ENCODE measurements around the gene CADM1.

CADM1 gene

GRCh38 chr11:115515647-115516395 lies 11.6 kb upstream of the CADM1 start:
- DNase-seq: no peak

GRCh38 chr11:115506954-115507675 lies 2.9 kb upstream of the CADM1 start:
- no peak for DNase-seq

DNA sequence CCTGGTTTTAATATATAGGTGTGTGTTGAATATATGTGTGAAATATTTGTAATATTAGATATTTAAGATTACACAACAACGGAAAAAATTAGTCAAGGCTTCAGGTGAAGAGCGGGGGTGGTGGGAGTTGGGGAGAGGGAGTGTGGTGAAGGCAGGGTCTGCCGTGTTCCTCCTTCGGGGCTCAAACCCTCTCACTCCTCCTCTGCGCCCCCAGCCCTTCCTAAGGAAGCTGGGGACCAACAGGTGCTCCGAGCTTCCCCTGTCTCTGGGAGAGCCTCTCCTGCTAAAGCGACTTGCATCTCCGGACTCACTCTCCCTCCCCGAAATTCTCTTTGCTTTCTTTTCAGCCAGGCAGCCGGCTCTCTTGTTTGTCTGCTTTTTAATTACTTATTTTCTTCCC lies 960 bp upstream of the CADM1 start:
- no peak for DNase-seq

- DNase-seq: no peak
Observed at GRCh38 chr11:115503886-115504275, 334 bp downstream of the CADM1 start.

DNA sequence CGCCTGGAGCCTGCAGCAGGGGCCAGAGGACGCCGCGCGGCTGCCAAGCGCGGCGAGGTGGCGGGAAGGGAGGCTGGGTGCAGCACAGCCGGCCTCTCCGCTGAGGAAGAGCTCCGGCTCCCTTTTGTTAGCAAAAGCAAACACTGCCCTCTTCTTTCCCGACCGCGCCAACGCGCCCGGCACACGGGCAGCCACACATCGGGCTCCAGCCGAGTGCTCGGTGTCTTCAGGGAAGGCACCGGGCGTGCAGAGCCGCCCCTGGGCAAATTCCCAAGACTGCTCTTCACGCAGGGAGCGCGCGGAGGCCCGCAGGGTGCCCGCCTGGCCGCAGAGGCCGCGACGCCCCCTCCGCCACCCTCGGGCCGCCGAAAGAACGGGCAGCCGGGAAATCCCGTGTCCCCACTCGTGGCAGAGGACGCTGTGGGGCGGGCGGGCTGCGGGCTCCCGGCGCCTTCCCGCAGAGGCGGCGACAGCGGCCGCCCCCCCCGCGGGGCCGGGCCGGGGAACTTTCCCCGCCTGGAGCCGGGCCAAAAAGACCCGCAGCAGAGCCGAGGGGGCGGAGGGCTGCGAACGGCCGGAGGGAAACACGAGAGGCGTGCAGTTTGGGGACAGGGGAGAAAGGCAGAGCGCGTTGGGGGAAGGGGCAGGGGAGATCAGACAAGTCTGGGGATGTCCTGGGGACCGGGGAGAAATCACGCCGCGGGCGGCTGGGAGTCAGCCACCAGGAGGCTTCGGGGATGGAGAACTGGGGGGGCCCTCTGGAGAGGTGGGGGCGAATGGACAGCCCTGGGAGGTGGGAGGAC lies 931 bp downstream of the CADM1 start:
- peak; percentile 75 for DNase-seq

GRCh38 chr11:115502636-115503082 lies 1.6 kb downstream of the CADM1 start:
- DNase-seq: no peak

DNA sequence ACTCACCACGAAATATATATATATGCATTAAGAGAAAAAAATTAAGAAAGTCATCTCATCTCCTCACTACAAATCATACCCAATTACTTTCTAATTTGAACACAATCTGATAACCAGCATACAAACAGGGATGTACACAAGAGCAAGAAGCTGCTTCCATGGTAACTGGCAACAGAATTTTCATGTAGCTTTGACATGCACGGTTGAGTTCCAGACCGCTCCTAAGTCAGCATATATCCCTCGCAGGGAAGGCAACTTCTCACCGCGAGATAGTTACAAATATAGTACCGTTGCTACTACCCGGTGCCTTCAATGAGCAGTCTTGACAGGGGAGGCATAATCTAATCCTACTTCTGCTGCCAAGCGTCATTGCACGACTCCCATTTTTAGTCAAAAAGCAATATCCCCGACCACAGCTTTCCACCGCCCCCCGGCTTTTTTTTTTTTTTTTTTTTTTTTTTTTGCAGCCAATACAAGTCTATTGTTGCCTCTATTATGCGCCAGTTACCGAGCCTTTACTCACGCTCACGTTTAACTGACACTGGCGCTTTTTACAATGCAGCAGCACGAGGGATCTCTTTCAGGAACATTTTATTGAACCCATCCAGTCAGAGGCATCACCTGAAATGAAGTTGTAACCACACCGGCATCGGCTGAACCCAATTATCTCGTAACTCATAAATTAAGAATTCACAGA lies 2.2 kb downstream of the CADM1 start:
- DNase-seq: no peak

GRCh38 chr11:115501502-115501892 lies 2.7 kb downstream of the CADM1 start:
- no peak for DNase-seq

DNA sequence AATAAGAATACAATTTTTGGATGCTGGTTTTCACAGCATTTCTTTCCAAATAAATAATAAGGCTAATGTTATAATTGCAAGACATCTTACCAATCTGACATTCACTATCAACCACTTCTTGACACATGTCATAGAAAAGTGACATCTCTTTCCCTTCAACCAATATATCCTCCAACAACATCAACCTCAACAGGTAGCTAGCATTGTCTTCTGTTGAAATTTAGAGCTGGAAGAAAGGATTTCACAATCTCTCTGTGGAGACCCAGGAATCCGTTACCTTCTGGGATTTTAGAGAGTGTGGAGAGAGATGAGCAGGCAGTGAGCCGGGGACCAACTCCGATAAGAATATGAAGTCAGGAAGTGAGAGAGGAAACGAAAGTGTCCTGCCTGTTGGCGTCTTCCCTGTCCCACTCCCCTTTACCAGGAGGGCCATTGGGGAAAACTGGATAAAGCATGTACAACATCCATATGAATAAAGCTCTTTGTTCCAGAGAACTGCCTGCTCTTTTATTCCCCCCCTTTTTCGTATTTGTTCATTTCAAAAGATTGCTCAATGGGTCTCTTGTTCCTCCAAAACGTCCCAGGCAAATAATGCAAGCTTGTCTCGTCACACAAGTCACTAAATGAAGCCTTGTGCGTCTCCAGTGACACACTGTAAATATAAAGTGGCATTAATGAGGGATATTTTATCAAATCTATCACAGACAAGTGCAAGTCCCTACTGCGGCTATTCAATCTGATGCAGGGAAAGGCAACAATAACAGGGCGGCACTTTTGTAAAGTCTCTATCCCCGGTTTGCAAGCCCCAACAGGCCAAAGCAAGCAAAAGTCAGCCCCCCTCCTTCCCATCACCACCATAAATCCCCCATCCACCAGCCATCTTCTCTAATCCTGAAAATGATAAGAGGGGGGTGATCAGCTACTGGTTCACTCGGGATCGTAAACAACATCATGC lies 3.4 kb downstream of the CADM1 start:
- no peak for DNase-seq

GRCh38 chr11:115499891-115500290 lies 4.3 kb downstream of the CADM1 start:
- no peak for DNase-seq

DNA sequence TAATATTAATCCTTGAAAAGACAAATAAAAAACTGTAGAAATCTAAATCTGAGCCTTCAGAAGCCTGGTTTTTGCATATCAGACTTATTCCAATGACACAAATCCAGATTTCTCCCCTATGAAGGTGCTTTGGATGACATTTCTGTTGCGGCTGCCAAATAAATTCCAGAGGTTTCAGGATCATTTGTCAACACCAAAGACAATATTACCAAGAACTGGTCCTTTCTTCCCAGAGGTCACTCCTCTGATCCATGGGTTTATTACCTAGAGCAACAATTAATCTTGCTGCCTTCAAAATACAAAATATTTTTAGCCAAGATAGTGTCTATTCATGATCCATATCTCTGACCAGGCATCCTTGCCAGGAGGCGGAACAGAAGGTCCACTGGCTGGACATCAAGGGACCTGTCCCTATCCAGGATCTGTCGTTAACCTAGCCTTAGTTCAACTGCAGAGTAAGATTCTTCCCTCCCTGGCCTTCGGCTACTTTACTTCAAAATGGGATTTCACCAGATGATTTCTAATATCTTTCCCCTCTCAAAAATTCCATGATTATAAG lies 4.9 kb downstream of the CADM1 start:
- no peak for DNase-seq

- DNase-seq: no peak
Observed at GRCh38 chr11:115498354-115498753, 5.9 kb downstream of the CADM1 start.

DNA sequence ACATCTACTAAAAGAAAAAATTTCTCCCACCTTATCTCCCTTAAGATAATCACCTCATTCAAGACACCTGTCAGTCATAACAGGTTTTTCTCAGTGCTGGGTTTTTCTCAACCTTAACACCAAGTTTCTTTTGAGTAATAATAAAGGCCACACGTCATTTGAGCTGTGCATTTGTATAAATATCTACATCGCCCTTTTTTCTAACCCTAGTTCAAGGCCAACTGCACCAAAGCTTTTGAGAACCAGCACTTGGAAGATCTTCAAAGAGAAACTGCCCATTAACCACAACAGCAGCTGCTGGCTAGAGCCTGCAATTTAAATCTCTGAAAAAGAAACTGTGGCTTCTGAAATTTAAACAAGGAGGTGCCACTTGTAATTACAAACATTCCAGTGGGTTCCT lies 6.9 kb downstream of the CADM1 start:
- DNase-seq: no peak

DNA sequence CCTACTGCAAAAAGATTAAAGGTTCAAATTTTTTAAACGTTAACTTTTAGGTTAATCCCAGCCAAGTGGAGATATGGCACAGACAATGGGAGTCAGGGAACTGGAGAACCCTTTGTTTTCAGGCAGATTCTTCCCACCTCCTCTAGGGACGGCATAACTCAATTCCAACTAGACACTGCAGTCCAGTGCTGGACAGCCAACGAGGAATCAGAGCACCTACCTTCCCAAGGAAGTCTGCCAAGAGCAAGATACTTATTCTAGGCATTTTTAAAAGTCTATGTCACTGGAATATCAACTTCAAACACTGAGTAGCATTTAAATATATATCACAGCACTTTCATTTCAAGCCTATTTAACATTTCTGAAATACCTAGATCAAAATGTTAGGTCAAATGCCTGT lies 7.3 kb downstream of the CADM1 start:
- DNase-seq: peak; percentile 17

DNA sequence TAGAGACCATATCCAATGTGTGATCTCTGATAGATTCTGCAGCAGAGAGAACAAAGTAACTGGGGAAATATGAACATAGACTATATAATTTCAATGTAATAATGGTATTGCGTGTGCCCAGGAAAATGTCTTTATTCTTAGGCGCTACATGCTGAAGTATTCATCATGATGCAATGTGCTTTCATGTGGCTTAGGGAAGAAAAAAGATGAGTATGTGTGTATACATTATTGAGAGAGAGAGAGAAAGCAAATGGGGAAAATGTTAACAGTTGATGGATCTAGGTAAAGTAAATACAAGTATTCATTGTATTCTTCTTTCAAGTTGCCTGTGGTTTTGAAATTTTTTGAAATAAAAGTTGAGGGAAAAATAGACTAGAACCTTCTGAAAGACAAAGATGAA lies 10.3 kb downstream of the CADM1 start:
- DNase-seq: no peak

GRCh38 chr11:115493488-115493887 lies 10.7 kb downstream of the CADM1 start:
- no peak for DNase-seq

GRCh38 chr11:115489466-115489865 lies 14.7 kb downstream of the CADM1 start:
- no peak for DNase-seq

DNA sequence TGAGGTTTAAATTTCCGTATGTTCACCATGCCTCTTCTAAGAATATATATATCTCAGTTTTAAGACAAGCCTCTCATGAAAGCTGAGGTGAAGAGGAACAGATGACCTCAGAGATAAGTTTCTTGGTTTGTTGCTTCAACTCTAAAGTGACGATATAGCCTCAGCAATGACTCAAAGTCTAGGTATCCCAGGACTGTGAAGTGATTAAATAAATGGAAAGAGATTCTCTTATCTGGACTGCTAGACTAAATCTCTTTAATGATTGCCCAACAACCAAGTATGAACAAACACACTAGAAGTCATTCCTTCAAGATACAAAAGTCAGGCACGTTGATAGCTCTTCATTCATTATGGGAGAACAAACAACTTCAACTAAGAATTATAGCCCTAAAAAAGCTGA lies 15.3 kb downstream of the CADM1 start:
- peak; percentile 89 for DNase-seq

DNA sequence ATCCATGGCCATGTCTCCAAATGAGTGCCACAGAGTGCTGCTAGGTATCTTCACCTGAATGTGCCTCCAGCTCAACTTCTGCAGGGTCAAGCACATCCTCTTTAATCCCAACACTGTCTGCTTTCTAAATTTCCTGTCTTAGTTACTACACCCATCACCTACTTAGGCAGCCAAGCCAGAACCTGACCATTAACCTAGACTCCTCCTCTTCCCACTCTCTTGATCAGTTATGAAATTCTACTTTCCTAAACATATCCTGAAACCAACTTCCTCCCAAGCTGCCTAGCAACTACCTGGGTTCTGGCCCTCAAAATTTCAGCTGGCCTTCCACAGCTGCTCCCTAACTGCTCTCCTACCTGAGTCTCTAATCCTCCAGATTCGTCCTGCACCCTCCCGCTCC lies 22.7 kb downstream of the CADM1 start:
- DNase-seq: no peak

GRCh38 chr11:115480611-115481010 lies 23.6 kb downstream of the CADM1 start:
- DNase-seq: no peak

DNA sequence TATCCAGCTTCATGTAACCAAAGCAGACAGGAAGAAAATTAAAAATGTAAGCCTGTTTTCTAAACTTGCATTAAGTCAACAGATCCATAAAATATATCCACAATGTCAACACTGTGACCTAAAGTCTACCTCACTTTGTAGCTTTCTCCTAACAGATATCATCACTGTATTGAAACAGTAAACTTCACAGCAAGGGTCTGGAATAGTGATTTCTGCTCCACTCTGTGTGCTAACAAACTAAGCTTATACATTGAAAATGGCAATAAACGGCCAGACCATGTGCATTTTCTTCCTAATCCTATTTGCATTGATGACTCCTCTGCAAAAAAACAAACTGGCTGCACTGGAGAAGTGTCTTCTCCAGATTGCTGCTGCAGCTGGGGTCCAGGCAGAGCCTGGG lies 26.8 kb downstream of the CADM1 start:
- DNase-seq: no peak

Measured in NCI-H226 (cell line).